Measurements from ENCODE around the gene SPSB1.

The SPSB1 gene

GRCh38 chr1:9302745-9303524 is 10.2 kb downstream of the SPSB1 start:
- no peak for DNase-seq

- DNase-seq = no peak
Measured at GRCh38 chr1:9303916-9304315, 11.2 kb downstream of the SPSB1 start.

DNA sequence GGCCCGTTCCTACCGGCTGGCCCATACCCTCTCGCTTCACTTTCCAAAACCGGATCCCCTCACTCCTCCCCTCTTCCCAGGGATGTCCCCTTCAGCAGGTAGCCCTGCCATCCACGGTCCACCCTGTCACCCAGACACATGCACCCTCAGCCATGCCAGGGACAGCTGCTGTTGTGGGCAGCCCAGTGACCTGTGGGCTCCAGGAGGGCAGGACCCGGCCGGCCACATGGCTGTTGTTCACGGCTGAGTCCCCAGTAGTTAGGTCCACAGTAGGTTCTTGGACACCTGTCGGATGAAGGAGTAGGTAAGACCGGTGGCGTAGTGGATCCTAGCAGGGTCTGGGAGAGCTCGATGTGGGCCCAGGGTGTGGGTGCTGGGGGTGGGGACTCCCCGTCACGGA is 12.5 kb downstream of the SPSB1 start:
- no peak for DNase-seq

DNA sequence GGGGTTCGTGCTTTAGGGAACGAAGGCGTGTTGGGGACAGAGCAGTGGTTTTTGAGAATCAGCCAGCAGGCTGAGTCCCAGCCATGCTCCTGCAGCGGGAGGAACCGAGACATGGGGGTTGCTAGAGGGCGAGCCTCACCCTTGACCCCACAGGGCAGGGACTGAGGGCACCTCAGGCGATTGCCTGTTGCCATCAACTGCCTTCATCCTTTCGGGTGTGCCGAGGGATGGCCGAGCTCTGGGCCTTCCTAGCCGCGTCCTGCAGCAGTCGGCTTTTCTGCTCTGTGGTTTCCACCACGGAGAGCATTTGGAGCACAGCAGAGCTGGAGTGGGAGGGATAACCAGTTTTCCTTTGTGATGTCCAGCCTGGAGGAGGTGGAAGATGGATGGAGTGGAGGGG is 13.3 kb downstream of the SPSB1 start:
- no peak for DNase-seq

GRCh38 chr1:9307303-9307702 is 14.6 kb downstream of the SPSB1 start:
- no peak for DNase-seq

GRCh38 chr1:9308236-9308785 is 15.6 kb downstream of the SPSB1 start:
- DNase-seq = no peak

GRCh38 chr1:9309080-9309479 is 16.4 kb downstream of the SPSB1 start:
- DNase-seq = no peak

- DNase-seq = no peak
Measured at GRCh38 chr1:9309991-9310390, 17.3 kb downstream of the SPSB1 start.

DNA sequence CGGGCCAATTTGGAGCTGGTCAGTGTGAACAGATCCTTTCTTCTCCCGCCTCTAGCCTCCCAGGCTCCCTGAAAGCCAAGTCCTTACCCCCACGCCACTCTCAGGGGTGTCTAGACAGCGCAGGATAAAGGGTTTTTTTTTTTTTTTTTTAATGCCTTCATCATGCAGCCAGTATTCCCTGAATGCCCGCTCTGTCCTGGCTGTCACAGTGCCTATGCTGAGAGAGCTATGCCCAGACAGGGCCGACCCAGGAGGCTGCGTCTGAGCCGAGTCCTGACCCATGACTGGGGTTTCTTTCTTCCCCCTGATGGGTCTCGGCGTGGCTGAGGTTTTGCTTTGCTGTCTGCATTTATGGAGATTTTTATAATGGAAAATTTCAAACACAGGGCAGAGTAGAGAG is 18.3 kb downstream of the SPSB1 start:
- no peak for DNase-seq

- no peak for DNase-seq
Measured at GRCh38 chr1:9311479-9311878, 18.8 kb downstream of the SPSB1 start.

DNA sequence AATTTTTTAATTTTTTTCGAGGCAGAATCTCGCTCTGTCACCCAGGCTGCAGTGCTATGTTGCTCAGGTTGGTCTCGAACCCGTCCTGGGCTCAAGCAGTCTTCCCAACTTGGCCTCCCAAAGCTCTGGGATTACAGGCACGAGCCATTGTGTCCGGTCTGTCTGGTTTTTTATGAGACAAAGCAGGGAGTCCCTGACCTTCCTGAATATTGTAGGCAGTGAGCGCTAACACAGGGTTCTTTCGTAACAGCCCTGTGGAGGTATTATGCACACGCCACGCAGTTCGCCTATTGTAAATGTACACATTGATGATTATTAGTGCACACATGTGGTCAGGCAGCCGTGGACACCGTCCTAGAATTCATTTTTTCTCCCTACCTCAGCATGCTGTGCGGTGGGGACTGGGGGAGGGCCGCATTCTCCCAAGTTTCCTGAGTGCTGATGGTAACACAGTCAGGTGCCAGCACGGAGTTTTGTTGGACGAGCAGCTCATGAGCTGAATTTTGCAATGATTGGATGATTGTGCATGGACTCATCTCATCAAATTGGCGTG is 19.6 kb downstream of the SPSB1 start:
- DNase-seq = no peak

GRCh38 chr1:9313576-9313975 is 20.9 kb downstream of the SPSB1 start:
- no peak for DNase-seq

- DNase-seq = no peak
Measured at GRCh38 chr1:9314111-9314510, 21.4 kb downstream of the SPSB1 start.

DNA sequence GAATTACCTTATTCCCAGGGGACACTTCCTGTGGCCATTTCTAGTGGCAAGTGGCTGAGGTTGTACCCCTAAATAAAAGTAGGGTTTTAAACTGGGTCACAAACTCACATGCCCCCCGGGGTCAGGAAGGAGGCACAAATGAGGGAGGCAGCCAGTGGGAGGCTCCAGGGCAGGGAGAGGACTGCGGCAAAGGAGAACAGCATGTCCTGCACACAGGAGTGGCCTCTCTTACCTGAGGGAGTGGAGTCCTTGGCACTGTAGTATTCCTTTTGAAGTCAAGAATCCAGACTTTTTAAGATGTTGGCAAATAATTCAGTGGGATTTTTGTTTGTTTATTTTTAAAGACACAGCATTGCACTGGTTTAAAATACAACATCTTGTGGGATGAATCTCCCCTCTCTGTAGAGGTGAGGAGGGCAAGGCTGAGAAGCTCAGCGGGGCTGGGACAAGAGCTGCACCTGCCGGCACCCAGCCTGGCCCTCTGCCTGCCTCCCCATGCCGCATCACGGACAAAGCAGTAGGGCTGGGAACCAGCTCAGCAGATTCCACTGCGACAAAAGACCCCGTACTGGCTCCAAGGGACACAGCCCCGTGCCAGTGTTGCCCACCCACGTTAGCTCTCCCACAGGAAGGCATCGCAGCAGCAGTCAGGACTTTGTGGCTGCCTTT is 22.2 kb downstream of the SPSB1 start:
- no peak for DNase-seq

DNA sequence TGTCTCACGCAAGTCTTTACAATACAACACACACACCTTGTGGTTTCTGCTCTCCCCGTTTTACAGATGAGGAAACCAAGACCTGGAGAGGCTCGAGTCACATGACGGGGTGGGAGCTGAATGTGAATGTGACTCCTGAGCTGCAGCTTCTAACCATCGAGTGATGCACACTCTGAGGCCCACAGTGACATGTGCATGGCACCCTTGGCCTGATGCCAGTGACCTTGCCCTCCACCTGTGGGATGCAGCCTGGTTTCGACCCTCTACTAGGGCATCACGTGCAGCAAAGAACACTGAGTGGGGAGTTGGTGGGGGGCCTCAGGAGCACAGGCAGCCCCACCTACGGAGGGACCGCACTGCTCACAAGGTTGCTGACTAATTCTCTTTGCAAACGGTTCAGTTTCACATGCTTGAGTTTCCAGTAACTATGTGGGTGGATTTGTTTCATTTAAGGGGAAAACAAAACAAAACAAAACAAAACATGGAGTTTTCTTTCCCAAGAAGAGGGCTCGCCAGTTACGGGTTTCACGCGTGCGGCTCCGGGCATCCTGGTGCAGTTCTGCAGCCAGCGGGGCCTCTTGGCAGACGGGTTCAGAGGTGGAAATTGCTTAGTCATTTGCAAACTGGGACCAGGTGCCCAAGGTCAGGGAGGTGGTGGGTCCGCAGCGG is 22.9 kb downstream of the SPSB1 start:
- DNase-seq = no peak

DNA sequence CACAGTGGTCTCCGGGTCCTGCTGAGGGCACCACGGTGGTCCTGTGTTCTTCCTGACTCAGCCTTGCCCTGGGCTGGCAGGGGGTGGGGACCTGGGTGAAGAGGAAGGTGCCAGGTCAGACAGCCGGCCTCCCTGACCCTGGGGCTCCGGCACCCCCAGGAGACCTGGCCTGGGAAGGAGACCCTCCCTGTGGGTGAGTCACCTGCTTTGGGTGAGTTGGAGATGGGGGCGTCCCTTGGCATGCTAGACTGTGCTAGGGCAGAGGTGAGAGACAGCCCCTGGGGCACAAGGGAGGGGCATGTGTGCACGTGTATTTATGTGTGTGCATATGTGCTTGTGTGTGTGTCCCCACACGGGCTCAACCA is 23.4 kb downstream of the SPSB1 start:
- no peak for DNase-seq

DNA sequence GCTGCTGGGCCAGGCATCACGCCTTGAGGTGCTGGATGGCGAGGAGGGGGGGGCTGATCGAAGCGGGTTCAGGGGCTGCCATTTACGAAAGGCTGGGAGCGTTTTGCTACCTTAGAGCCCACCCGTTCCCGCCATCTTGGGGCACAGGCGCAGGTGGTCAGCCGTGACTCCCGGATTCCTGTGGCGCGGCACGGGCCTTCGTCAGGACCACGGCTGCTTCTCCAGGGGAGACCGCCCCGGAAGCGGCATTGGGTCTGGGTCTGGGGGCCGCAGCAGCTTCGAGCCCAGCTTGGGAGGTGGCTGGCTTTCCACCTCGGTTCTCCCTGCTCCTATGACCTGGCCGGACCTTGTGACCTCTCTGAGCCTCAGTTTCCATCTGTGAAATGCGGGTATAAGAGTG is 23.8 kb downstream of the SPSB1 start:
- DNase-seq = no peak

- no peak for DNase-seq
Measured at GRCh38 chr1:9317072-9317471, 24.4 kb downstream of the SPSB1 start.

- DNase-seq = no peak
Measured at GRCh38 chr1:9317591-9318417, 25.1 kb downstream of the SPSB1 start.

DNA sequence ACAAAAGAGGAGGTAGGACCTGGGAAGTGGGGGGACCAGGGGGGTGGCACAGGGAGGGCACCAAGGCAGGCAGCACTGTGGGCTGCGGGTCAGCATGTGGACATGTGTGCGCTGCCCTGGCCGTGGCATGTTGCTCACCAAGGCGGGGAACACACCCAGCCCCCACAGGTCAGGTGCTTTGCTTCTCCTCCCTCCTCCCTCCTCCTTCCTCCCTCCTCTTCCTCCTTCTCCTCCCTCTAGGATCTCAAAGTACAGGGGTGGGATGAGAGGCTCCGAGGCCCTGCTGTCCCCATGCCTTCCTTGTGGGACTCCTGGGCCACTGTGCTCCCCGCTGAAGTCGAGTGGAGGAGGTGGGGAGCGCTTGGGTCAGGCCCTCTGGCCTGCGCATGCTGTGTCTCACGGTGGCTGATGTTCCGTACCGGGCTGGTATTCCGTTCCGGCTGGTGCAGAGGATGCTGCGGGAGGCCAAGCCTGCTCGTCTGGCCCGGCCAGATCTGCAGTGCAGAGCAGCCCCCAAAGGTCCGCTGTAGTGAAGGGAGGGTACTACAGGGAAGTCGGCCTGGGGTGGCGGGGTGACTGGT is 26.6 kb downstream of the SPSB1 start:
- no peak for DNase-seq

- DNase-seq = no peak
Measured at GRCh38 chr1:9319789-9320519, 27.3 kb downstream of the SPSB1 start.

All from activated gamma-delta T cell (primary cell).